ENCODE data around the gene SPCS3. TPM values are rescaled to one million over a fixed set of nuclear protein-coding genes. Genes with fewer than 3 reads are reported as not detected.

SPCS3 gene
- total RNA-seq, 1 donor from 2014 or later, result 57.4 TPM

DNA sequence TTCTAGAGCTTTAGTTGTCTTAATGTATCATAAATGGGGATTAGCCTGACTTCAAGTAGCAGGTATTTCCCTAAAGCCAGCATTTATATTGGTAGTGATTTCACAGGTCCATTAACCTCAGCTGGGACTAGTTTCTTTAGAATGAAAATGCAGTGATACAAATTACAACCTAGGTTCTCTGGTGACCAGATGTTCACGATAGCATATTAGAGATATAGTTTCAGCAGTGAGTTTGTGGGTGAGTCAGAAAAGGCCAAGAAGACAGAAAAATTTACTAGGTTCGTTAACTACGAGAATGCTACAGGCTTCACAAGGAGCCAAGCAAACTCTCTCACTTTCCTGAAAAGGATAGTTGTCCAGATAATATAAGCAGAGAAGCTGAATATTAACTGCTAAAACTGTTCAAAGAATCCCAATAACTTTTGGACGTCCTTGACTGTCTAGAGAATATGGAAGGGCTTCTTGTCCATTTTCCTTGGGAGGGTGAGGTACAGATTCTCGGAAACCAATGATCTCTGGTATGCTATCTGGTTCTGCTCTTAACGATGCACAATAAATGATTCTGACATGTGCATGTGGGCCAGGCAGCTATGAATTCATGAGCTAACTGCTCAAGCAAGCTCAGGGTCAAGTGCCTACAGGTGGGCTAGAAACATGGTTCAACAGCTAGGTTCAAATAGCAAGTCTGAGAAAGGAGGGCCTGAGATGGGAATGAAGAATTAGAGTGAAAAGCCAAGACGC lies 6.0 kb upstream of the SPCS3 start:
- peaks cover 0 to 2% of the 10 kb centered on the region in 2 donors for H3K4me1 ChIP-seq
- intact Hi-C loops (cut with DNase I), result no loop called here
- TF ChIP-seq, protein P1, sequence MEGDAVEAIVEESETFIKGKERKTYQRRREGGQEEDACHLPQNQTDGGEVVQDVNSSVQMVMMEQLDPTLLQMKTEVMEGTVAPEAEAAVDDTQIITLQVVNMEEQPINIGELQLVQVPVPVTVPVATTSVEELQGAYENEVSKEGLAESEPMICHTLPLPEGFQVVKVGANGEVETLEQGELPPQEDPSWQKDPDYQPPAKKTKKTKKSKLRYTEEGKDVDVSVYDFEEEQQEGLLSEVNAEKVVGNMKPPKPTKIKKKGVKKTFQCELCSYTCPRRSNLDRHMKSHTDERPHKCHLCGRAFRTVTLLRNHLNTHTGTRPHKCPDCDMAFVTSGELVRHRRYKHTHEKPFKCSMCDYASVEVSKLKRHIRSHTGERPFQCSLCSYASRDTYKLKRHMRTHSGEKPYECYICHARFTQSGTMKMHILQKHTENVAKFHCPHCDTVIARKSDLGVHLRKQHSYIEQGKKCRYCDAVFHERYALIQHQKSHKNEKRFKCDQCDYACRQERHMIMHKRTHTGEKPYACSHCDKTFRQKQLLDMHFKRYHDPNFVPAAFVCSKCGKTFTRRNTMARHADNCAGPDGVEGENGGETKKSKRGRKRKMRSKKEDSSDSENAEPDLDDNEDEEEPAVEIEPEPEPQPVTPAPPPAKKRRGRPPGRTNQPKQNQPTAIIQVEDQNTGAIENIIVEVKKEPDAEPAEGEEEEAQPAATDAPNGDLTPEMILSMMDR (IDR thresholded peaks at IDR 0.05), result no peak
- H3K27me3 ChIP-seq, result no peaks in the 10 kb centered on the region
- H3K27ac ChIP-seq, result no peak overlapping the region
- no peak overlapping the region for H3K4me3 ChIP-seq
- no peaks in the 10 kb centered on the region for H3K36me3 ChIP-seq
- DNase-seq (ENCODE audit: low spot score in 2 of 2), result no peak
- no peaks in the 10 kb centered on the region for H3K9me3 ChIP-seq

DNA sequence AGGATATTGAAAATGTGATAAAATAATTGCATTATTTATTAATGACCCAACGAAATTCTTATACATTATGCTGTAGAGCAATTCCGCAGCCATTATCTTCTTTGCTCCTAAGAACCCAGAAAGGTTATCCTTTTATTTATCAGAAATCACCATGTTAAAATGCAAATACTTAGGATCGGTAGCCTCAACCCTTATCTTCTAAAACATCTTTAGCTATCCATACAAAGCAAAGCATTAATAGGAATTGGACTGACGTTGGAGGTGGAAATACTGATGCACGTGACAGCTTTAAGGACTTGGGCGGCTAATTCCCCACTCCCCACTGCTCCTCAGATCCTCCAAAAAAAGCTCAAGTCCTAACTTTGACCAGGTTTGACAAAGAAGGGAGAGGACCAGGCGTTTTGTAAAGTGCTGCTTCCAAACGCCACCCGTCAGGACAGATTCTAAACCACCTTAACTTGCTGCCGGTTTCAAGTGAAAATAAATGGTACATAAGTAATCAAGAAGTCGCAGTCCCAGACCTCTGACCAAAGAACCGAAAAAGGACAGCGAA lies 539 bp upstream of the SPCS3 start:
- Histone ChIP-seq H3K4me1 (peaks cover 3 to 22% of the 10 kb centered on the region in 2 donors), H3K27me3 (no peaks in the 10 kb centered on the region), H3K27ac (peak overlapping the region; percentile 94 to 97), H3K4me3 (peak overlapping the region; percentile 76 to 97), H3K9me3 (no peaks in the 10 kb centered on the region), H3K36me3 (no peaks in the 10 kb centered on the region)
- DNase-seq (ENCODE audit: low spot score in 2 of 2), result no peak
- TF ChIP-seq, protein P1 (IDR thresholded peaks at IDR 0.05), result no peak
- intact Hi-C loops (cut with DNase I), result loop anchor here (1.0 to 5.0 kb wide), 3 partner anchors 80 to 1123 kb away; partner anchors contain the start of genes AGA and SPATA4

DNA sequence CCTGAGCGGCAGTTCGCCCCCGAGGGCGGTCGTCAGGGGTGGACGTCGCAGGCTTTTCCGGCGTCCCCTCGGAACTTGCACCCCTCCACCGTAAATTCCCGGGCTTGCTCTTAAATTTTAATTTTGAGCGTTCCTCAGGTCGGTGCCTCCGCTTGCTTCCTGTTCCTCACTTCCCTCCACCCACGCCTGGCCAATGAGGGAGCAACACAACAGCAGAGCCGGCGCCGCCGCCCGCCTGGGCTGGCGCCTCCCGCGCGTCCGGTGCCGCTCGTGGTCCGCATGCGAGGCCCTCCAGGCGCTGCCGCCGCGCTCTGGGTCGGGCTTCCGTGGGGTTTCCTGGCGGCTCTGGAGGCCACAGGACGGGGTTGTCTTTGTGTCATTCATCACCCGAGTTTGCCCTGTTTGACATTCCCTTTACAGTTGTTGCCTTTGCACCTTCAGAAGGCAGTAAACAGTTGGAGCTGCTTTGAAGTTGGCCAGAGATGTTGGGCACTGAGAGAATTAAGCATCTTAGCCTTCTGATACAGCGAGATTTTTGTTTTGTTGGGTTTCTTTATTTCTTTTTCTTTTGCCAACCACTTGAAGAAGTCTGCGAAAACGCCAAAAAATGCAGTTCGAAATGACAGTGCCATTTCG lies 692 bp downstream of the SPCS3 start:
- no peaks in the 10 kb centered on the region for H3K9me3 ChIP-seq
- peak overlapping the region; percentile 76 to 97 for H3K4me3 ChIP-seq
- TF ChIP-seq, protein P1 (IDR thresholded peaks at IDR 0.05), result no peak
- intact Hi-C loops (cut with DNase I), result loop anchor here (5.0 kb wide), 1 partner anchor 253 kb away; the partner anchor contains the start of gene WDR17
- H3K4me1 ChIP-seq, result peaks cover 3 to 22% of the 10 kb centered on the region in 2 donors
- peak overlapping the region; percentile 94 to 97 for H3K27ac ChIP-seq
- H3K27me3 ChIP-seq, result no peaks in the 10 kb centered on the region
- no peaks in the 10 kb centered on the region for H3K36me3 ChIP-seq
- DNase-seq (ENCODE audit: low spot score in 2 of 2), result peak; percentile 73 to 96

DNA sequence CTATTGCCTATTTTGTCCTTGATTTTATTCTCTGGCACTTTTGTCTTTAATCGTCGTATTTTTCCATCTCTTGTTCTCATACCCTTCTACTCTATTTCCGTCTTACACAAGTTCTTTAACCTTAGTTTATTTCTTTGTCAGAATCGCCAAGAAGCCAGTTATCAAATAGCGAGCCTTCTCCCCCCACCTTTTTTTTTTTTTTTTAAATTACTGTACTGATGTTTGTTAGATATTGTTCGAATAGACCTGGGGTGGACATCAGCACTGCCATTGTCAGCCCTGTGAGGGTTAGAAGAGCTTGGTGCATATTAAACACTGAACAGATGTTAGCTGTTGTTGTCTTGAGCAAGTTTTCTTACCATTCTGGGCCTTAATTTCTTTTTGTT lies 1.2 kb downstream of the SPCS3 start:
- intact Hi-C loops (cut with DNase I), result loop anchor here (5.0 kb wide), 1 partner anchor 254 kb away; the partner anchor contains the start of gene WDR17
- DNase-seq (ENCODE audit: low spot score in 2 of 2), result no peak
- TF ChIP-seq, protein P1 (IDR thresholded peaks at IDR 0.05), result no peak
- H3K36me3 ChIP-seq, result no peaks in the 10 kb centered on the region
- H3K4me3 ChIP-seq, result peak overlapping the region; percentile 76 to 97
- no peaks in the 10 kb centered on the region for H3K27me3 ChIP-seq
- no peaks in the 10 kb centered on the region for H3K9me3 ChIP-seq
- H3K27ac ChIP-seq, result peak overlapping the region; percentile 94 to 97
- peaks cover 3 to 22% of the 10 kb centered on the region in 2 donors for H3K4me1 ChIP-seq

DNA sequence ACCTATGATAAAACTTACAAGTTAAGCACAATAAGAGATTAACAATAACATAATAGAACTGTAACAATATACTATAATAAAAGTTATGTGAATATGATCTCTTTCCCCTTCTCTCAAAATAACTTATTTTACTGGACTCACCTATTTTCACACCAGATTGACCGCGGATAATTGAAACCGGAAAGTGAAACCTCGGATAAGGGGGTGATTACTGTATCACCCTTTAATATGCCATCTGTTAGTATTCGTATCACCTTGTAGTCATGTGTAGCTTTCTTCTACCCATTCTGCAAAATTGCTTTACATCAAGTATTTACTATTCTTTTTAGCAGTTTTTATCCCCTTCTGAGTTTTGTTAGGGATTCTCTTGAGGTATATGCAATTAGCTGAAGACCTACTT lies 1.8 kb downstream of the SPCS3 start:
- Histone ChIP-seq H3K36me3 (no peaks in the 10 kb centered on the region), H3K27me3 (no peaks in the 10 kb centered on the region), H3K4me3 (peak overlapping the region; percentile 76 to 97), H3K9me3 (no peaks in the 10 kb centered on the region), H3K4me1 (peaks cover 3 to 22% of the 10 kb centered on the region in 2 donors), H3K27ac (peak overlapping the region; percentile 94 to 97)
- intact Hi-C loops (cut with DNase I), result loop anchor here (5.0 kb wide), 1 partner anchor 254 kb away; the partner anchor contains the start of gene WDR17
- TF ChIP-seq, protein P1 (IDR thresholded peaks at IDR 0.05), result no peak
- DNase-seq (ENCODE audit: low spot score in 2 of 2), result no peak
